Measurements from ENCODE around the gene CACNA2D2.

GRCh38 chr3:50314342-50314741 is 189.1 kb downstream of the CACNA2D2 start:
- TF ChIP-seq SUZ12 (IDR thresholded peaks at IDR 0.05) (no peak), TARDBP (IDR thresholded peaks at IDR 0.05) (no peak), BHLHE40 (IDR thresholded peaks at IDR 0.05; ENCODE audit: borderline replicate concordance) (no peak), CTBP1 (IDR thresholded peaks at IDR 0.05; ENCODE audit: borderline replicate concordance) (no peak), SP1 (IDR thresholded peaks at IDR 0.05) (no peak)

Data from HEK293T (cell line).